ENCODE measurements around the gene FGD6.

GRCh38 chr12:95118788-95119179 lies 98.5 kb downstream of the FGD6 start:
- no peak for TF ChIP-seq CTCF (IDR thresholded peaks at IDR 0.05)
- no peak for TF ChIP-seq POLR2A (IDR thresholded peaks at IDR 0.05)
